GM18526 (cell line): Measurements from ENCODE around the gene SIGLEC11.

Source experiments
- POLR2A ChIP-seq: IDR thresholded peaks from 3 replicates; pipeline ENCODE4 v1.6.1; 2011; ENCODE audit not compliant: insufficient read length; ENCODE audit errors: extremely low read depth

Gene SIGLEC11

GRCh38 chr19:49904136-49904535, 56.8 kb downstream of the SIGLEC11 start:
- TF ChIP-seq POLR2A: no peak
